H1 (cell line): ENCODE data around the gene INAVA. TPM values are rescaled to one million over a fixed set of nuclear protein-coding genes. Genes with fewer than 3 reads are reported as not detected.
"Not testable (repeated sequence)": the region's sequence is repeated elsewhere in the genome, so short reads cannot be mapped to it uniquely, and the experiment has no call there.

ENCODE experiments used
- CTCF ChIA-PET: fragments of 300-600 bp; sonication (Branson Sonifier 250); formaldehyde crosslinking; loops from one replicate; lab custom pipeline; 2021; ENCODE audit not compliant: partially characterized antibody; lab: Charles Lee
- POLR2A ChIA-PET: fragments of 300-600 bp; sonication (Branson Sonifier 250); formaldehyde crosslinking; loops from one replicate; lab custom pipeline; 2021; ENCODE audit warnings: inconsistent platforms; ENCODE audit not compliant: partially characterized antibody; lab: Charles Lee
- DNase-seq, 2 experiments: peaks; one replicate each; pipeline versions ENCODE4 v3.0.0 to v3.0.0-alpha.2; 2010 to 2022; ENCODE audit warnings: low spot score in 2 of 2, low read depth in 1 of 2, mixed read lengths in 1 of 2
- FAIRE-seq: peaks from 2 replicates; lab custom pipeline; 2011; peaks lifted over from hg19 to GRCh38; lab: Jason Lieb, UNC
- H2AFZ ChIP-seq: 2 replicates; pipeline ENCODE4 v1.8.1; 2012; ENCODE audit warnings: low read length, inconsistent platforms
- H2AK5ac ChIP-seq: 2 replicates; pipeline ENCODE4 v1.6.1; 2013; ENCODE audit warnings: low read depth, low read length
- H2BK120ac ChIP-seq: replicated peaks from 2 replicates; pipeline ENCODE3; 2013; ENCODE audit warnings: low read depth, low read length, inconsistent platforms
- H2BK12ac ChIP-seq: 2 replicates; pipeline ENCODE4 v1.6.1; 2013; ENCODE audit warnings: low read depth, low read length
- H2BK15ac ChIP-seq: 2 replicates; pipeline ENCODE4 v1.6.1; 2013; ENCODE audit warnings: low read length
- H2BK20ac ChIP-seq: 2 replicates; pipeline ENCODE4 v1.6.1; 2013; ENCODE audit warnings: low read length
- H2BK5ac ChIP-seq: 2 replicates; pipeline ENCODE4 v1.6.1; 2013; ENCODE audit warnings: low read depth, low read length
- H3K14ac ChIP-seq: 2 replicates; pipeline ENCODE4 v1.6.1; 2013; ENCODE audit warnings: inconsistent platforms; ENCODE audit not compliant: insufficient read length
- H3K18ac ChIP-seq: 2 replicates; pipeline ENCODE4 v1.6.1; 2013; ENCODE audit warnings: low read length; ENCODE audit errors: extremely low read depth
- H3K23ac ChIP-seq: 2 replicates; pipeline ENCODE4 v1.6.1; 2013; ENCODE audit warnings: inconsistent platforms; ENCODE audit not compliant: insufficient read length
- H3K23me2 ChIP-seq: 2 replicates; pipeline ENCODE4 v1.6.1; 2013; ENCODE audit warnings: low read depth, low read length
- H3K27ac ChIP-seq: 2 replicates; pipeline ENCODE4 v1.6.1; 2011; ENCODE audit warnings: low read depth, low read length, inconsistent platforms
- H3K27me3 ChIP-seq, 4 experiments: replicated peaks in 1 of 4; 1 replicate in 1 of 4; 2 replicates in 3 of 4; pipeline versions ENCODE4 v1.6.1 to v1.8.1; 2011 to 2013; ENCODE audit warnings: low read length in 3 of 4, mild to moderate bottlenecking in 3 of 4, inconsistent platforms in 2 of 4, mixed read lengths in 2 of 4, moderate library complexity in 1 of 4; ENCODE audit not compliant: control insufficient read depth in 3 of 4, insufficient read depth in 3 of 4; ENCODE audit errors: extremely low read depth in 1 of 4
- H3K36me3 ChIP-seq, 4 experiments: 2 replicates each; pipeline versions ENCODE4 v1.6.1 to v1.8.1; 2011 to 2013; ENCODE audit warnings: mild to moderate bottlenecking in 4 of 4, low read length in 3 of 4, moderate library complexity in 2 of 4, control low read depth in 1 of 4, inconsistent platforms in 1 of 4; ENCODE audit not compliant: insufficient read depth in 4 of 4, control insufficient read depth in 2 of 4
- H3K4ac ChIP-seq: replicated peaks from 2 replicates; pipeline ENCODE3; 2013; ENCODE audit warnings: low read length, low read depth, mixed read lengths, inconsistent platforms; ENCODE audit not compliant: insufficient read length
- H3K4me1 ChIP-seq, 4 experiments: replicated peaks in 1 of 4; 1 replicate in 1 of 4; 2 replicates in 3 of 4; pipeline versions ENCODE4 v1.6.1 to v1.8.1; 2011 to 2013; ENCODE audit warnings: low read length in 3 of 4, inconsistent platforms in 2 of 4, mixed read lengths in 1 of 4; ENCODE audit not compliant: insufficient read depth in 4 of 4, control insufficient read depth in 3 of 4
- H3K4me2 ChIP-seq, 2 experiments: 2 replicates each; pipeline versions ENCODE4 v1.6.1 to v1.8.1; 2011 to 2013; ENCODE audit warnings: low read depth in 2 of 2, low read length in 2 of 2, control low read depth in 1 of 2, inconsistent platforms in 1 of 2, mild to moderate bottlenecking in 1 of 2; ENCODE audit not compliant: insufficient read depth in 1 of 2
- H3K4me3 ChIP-seq, 4 experiments: fragments of 200-600, 300-600 bp in 1 of 4; sonication (generic), shearing (Covaris generic), sonication (Bioruptor Twin) in 1 of 4; 2 replicates each; pipeline versions ENCODE4 v1.5.1 to v1.8.1; 2011 to 2016; ENCODE audit warnings: low read length in 4 of 4, low read depth in 3 of 4, control low read depth in 2 of 4, inconsistent platforms in 2 of 4, mild to moderate bottlenecking in 2 of 4, mixed read lengths in 1 of 4, moderate library complexity in 1 of 4; ENCODE audit not compliant: insufficient read depth in 2 of 4; ENCODE audit errors: extremely low read depth in 1 of 4
- H3K56ac ChIP-seq: replicated peaks from 2 replicates; pipeline ENCODE3; 2013; ENCODE audit warnings: low read depth, mild to moderate bottlenecking, mixed read lengths, low read length, inconsistent platforms; ENCODE audit not compliant: insufficient read length
- H3K79me1 ChIP-seq: 2 replicates; pipeline ENCODE4 v1.6.1; 2013; ENCODE audit warnings: low read depth, low read length, control low read depth
- H3K79me2 ChIP-seq, 2 experiments: 2 replicates each; pipeline versions ENCODE4 v1.6.1 to v1.8.1; 2012 to 2013; ENCODE audit warnings: low read length in 2 of 2, mild to moderate bottlenecking in 2 of 2, inconsistent platforms in 1 of 2; ENCODE audit not compliant: insufficient read depth in 2 of 2, control insufficient read depth in 1 of 2
- H3K9ac ChIP-seq, 4 experiments: replicated peaks in 1 of 4; 1 replicate in 1 of 4; 2 replicates in 3 of 4; pipeline versions ENCODE4 v1.6.1 to v1.8.1; 2011 to 2013; ENCODE audit warnings: low read depth in 3 of 4, low read length in 3 of 4, control low read depth in 2 of 4, mild to moderate bottlenecking in 2 of 4, moderate library complexity in 2 of 4, inconsistent platforms in 1 of 4; ENCODE audit errors: extremely low read depth in 1 of 4
- H3K9me3 ChIP-seq, 2 experiments: 2 replicates each; pipeline versions ENCODE4 v1.6.1 to v1.8.1; 2012 to 2013; ENCODE audit warnings: mild to moderate bottlenecking in 2 of 2, moderate library complexity in 2 of 2, control low read depth in 1 of 2, inconsistent platforms in 1 of 2, low read depth in 1 of 2, low read length in 1 of 2, mixed read lengths in 1 of 2; ENCODE audit not compliant: insufficient read depth in 2 of 2
- H4K20me1 ChIP-seq, 2 experiments: replicated peaks in 1 of 2; 2 replicates each; pipeline versions ENCODE3 to v1.8.1; 2011 to 2013; ENCODE audit warnings: inconsistent platforms in 2 of 2, low read length in 2 of 2, mild to moderate bottlenecking in 1 of 2; ENCODE audit not compliant: insufficient read depth in 2 of 2, control insufficient read depth in 1 of 2
- H4K5ac ChIP-seq: 2 replicates; pipeline ENCODE4 v1.6.1; 2013; ENCODE audit warnings: low read length, low read depth, mixed read lengths, inconsistent platforms; ENCODE audit not compliant: insufficient read length
- H4K8ac ChIP-seq: 2 replicates; pipeline ENCODE4 v1.8.0; 2013; ENCODE audit warnings: mild to moderate bottlenecking, moderate library complexity, low read length, inconsistent platforms; ENCODE audit not compliant: insufficient read depth; ENCODE audit errors: extremely low read depth
- H4K91ac ChIP-seq: replicated peaks from 2 replicates; pipeline ENCODE3; 2013; ENCODE audit warnings: low read length, mixed read lengths, inconsistent platforms; ENCODE audit not compliant: insufficient read length
- WGBS, 2 experiments: shearing (Covaris generic) in 1 of 2; methylation state at CpG; one replicate each; pipeline versions ENCODE4 v1.1.6 to v1.1.7; 2013 to 2015; ENCODE audit warnings: low lambda C conversion rate in 2 of 2, mixed read lengths in 2 of 2, inconsistent platforms in 1 of 2, low coverage in 1 of 2, missing lambda C conversion rate in 1 of 2; ENCODE audit not compliant: insufficient replicate concordance in 2 of 2, insufficient coverage in 1 of 2, insufficient read length in 1 of 2; ENCODE audit errors: extremely low coverage in 1 of 2, missing lambda C conversion rate in 1 of 2; 5-methylcytosine and 5-hydroxymethylcytosine counted together
- polyA plus RNA-seq, 7 experiments: library from polyadenylated mRNA; depleted of rRNA in 3 of 7; stranded (reverse) in 5 of 7; unstranded in 2 of 7; fragments of >200 nt in 5 of 7; fragments of 200-250 nt in 2 of 7; gene quantifications; 1 replicate in 5 of 7; 2 replicates in 1 of 7; 4 replicates in 1 of 7; pipeline versions ENCODE4 v1.2.1 to v1.2.3, GENCODE V29; 2011 to 2013; ENCODE audit warnings: missing spikeins in 2 of 7, mixed read lengths in 2 of 7
- total RNA-seq: library from RNA; stranded (reverse); fragmentation: NEBNext Ultra II Directional; extraction: Animal tissue kit (Norgen Biotek cat#: 25700); gene quantifications from 2 replicates; pipeline ENCODE4 v1.2.1, GENCODE V29; 2021

Gene INAVA
- total and polyA plus RNA-seq, 2 of the 8 experiments (the other 6 are each of a cell fraction or from before 2014, with no cell fraction given) = 46.8 to 49.3 TPM

GRCh38 chr1:200930285-200930684, 35.6 kb downstream of the INAVA start:
- H3K4me3 ChIP-seq, H3K56ac ChIP-seq, H3K23ac ChIP-seq, H2BK15ac ChIP-seq, FAIRE-seq, H3K79me1 ChIP-seq, POLR2A ChIA-PET, H3K4me2 ChIP-seq, H3K4ac ChIP-seq, H3K9ac ChIP-seq, H2AK5ac ChIP-seq, H3K18ac ChIP-seq, H2BK120ac ChIP-seq, H2AFZ ChIP-seq, H2BK12ac ChIP-seq, H2BK20ac ChIP-seq, DNase-seq, H2BK5ac ChIP-seq, H3K27me3 ChIP-seq, H3K27ac ChIP-seq, H3K4me1 ChIP-seq, H3K36me3 ChIP-seq, H4K91ac ChIP-seq, H3K23me2 ChIP-seq, H3K9me3 ChIP-seq, H4K20me1 ChIP-seq, H4K5ac ChIP-seq, H3K79me2 ChIP-seq, H3K14ac ChIP-seq, H4K8ac ChIP-seq: not testable (repeated sequence)
- 77% methylated on average over 8 of the region's 8 CpGs; no CpG with 5 or more reads in 1 of the 2 experiments for WGBS, 2 experiments
- CTCF ChIA-PET = interaction anchor here (0.6 kb wide), 1 partner anchor 95 kb away, joined by 3 read pairs; no protein-coding TSS in a partner anchor
